ENCODE measurements around the gene MRPL58. TPM values are rescaled to one million over a fixed set of nuclear protein-coding genes. Genes with fewer than 3 reads are reported as not detected.
"Not testable (repeated sequence)": the region's sequence is repeated elsewhere in the genome, so short reads cannot be mapped to it uniquely, and the experiment has no call there.

Gene MRPL58
- total RNA-seq, 1 experiment from 2014 or later = 58.8 TPM

DNA sequence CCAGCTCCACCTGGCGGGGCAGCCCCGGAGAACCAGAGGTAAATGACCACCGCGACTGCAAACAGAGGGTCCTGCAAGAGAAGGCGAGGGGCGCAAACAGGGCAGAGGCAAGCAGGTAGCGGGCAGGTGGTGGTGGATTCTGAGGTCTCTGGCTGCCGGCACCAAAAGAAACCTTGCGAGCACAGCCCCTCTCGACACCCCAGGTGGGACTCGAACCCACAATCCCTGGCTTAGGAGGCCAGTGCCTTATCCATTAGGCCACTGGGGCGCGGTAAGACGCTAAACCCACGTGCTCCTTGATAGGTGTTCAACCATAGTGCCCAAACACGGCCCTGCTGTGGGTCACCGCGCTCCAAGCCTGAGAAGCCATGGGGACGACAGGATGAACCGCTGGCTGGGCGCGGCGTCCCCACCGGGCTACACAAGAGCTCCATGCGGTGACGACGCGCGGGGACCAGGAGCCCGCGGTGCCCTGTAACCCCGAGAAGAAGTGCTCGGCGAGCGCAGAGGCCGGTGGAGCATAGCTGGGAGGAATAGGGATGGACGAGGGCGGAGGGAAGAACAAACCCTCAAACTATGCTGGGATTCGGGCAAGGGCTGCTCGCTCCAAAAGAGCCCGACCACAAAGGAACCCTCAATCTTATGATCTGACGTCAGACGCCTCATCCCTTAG lies 21.9 kb downstream of the MRPL58 start:
- DNase-seq (ENCODE audit: low read depth) = peak; percentile 90
- in situ Hi-C loops (cut with HindIII; ENCODE audit: low pct_unique_long_range_greater_than_20kb, low sequenced_read_pairs) = no loop called here

DNA sequence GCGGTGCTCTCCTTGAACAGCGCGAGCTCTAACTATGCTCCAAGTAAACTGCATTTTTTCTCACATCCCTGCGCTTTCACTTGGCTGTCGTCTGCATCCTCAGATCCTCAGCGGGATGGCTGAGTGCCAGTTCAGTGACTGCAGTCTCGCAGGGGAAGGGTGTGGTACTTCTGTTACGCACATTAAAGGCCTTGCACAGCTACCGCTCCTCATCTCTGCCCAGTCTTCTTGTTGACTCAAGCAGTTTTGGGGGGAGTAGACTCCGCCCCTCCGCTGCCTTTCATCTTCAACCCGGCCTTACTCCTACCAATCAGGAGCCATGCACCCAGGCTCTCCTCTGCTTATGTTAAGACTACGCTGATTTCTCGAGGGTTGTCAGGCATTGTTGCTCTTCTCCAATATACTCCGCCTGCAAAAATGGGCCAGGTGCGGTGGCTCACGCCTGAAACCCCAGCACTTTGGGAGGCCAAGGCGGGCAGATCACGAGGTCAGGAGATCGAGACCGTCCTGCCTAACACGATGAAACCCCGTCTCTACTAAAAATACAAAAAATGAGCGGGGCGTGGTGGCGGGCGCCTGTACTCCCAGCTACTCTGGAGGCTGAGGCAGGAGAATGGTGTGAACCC lies 24.3 kb downstream of the MRPL58 start:
- in situ Hi-C loops (cut with HindIII; ENCODE audit: low pct_unique_long_range_greater_than_20kb, low sequenced_read_pairs) = no loop called here
- peak; percentile 94 for DNase-seq (ENCODE audit: low read depth)

DNA sequence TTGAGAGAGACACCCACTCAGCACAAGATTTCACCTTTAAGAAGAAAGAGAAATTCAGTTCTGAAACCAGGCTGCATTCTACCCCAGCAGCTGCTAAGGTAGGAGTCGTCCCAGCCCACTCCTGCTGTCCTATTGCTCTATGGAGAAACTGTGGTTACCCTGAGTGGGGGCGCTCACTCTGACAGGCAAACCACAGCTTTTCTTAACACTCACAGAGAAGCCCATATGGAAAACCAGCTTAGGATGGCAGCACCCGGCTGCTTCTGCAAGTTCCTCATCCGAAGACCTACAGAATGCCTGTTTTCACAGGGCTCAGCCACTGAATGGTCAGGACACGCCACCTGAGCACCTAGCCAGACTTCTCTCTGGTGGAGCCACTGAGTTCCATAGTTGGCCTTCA lies 26.8 kb downstream of the MRPL58 start:
- DNase-seq (ENCODE audit: low read depth) = no peak
- in situ Hi-C loops (cut with HindIII; ENCODE audit: low pct_unique_long_range_greater_than_20kb, low sequenced_read_pairs) = no loop called here

DNA sequence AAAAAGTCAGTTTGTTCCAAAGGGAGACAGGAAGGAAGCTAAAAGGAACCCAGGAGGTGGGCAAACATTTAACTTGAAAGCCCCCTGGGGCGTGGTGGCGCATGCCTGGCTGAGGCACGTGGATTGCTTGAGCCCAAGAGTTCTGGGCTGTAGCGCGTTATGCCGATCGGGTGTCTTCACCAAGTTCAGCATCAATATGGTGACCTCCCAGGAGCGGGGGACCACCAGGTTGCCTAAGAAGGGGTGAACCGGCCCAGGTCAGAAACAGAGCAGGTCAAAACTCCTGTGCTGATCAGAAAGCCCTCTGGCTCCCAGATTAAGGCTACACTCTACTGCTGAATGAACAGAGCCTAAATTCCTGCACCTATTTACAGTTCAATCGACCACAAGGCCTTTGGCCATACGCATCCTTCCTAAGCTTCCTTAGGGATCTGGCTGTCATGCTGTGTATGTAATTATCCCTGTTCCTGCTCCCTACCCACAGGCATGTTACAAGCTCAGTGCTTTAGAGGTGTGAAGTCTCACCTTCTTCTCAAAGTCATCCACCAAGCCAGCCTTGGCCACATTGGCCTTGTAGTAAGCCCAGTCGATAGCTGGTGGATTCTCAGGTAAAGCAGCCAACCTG lies 29.3 kb downstream of the MRPL58 start:
- in situ Hi-C loops (cut with HindIII; ENCODE audit: low pct_unique_long_range_greater_than_20kb, low sequenced_read_pairs) = no loop called here
- DNase-seq (ENCODE audit: low read depth) = no peak

DNA sequence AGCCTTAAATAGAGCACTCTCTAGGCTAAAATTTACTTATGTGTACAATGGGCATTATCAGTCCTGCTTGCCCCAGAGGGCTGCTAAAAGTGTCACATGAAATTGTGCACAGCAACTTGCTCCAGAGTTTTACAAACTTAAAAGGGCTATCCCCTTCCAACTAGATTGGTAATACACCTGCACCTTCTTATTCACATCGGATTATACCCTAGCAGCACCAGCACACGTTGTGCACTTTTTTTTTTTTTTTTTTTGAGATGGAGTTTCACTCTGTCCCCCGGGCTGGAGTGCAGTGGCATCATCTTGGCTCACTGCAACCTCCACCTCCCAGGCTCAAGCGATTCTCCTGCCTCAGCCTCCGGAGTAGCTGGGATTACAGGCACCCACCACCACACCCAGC lies 31.3 kb downstream of the MRPL58 start:
- in situ Hi-C loops (cut with HindIII; ENCODE audit: low pct_unique_long_range_greater_than_20kb, low sequenced_read_pairs); DNase-seq (ENCODE audit: low read depth): not testable (repeated sequence)

DNA sequence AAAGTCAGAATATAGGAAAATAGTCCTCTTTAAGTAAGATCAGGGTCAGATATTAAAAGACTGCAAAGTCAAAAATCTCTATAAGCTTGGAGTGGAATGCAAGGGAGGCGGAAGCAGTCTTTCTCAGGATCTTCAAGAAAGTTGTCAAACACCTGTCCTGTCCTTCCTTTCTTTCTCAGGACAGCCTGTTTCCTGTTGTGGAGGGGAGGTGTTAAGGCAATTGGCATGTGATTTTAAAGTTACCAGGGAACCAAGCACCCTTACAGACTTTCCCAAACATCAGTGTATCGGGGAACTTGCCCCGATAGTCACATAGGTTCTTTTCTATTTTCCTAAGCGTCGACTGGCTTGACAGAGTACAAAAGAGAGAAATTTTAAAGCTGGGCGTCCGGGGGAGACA lies 32.2 kb downstream of the MRPL58 start:
- in situ Hi-C loops (cut with HindIII; ENCODE audit: low pct_unique_long_range_greater_than_20kb, low sequenced_read_pairs) = no loop called here
- DNase-seq (ENCODE audit: low read depth) = no peak

DNA sequence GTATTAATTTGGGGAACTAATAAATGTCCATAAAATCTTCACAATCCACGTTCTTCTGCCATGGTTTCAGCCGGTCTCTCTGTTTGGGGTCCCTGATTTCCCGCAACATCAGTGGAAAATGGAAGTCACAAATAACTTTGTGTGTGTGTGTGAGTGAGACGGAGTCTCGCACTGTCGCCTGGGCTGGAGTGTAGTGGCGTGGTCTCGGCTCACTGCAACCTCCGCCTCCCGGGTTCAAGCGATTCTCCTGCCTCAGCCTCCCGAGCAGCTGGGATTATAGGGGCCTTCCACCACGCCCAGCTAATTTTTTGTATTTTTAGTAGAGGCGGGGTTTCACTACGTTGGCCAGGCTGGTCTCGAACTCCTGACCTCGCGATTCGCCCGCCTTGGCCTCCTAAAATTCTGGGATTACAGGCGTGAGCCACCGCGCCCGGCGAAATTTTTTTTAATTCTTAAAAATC lies 33.5 kb downstream of the MRPL58 start:
- in situ Hi-C loops (cut with HindIII; ENCODE audit: low pct_unique_long_range_greater_than_20kb, low sequenced_read_pairs); DNase-seq (ENCODE audit: low read depth): not testable (repeated sequence)

DNA sequence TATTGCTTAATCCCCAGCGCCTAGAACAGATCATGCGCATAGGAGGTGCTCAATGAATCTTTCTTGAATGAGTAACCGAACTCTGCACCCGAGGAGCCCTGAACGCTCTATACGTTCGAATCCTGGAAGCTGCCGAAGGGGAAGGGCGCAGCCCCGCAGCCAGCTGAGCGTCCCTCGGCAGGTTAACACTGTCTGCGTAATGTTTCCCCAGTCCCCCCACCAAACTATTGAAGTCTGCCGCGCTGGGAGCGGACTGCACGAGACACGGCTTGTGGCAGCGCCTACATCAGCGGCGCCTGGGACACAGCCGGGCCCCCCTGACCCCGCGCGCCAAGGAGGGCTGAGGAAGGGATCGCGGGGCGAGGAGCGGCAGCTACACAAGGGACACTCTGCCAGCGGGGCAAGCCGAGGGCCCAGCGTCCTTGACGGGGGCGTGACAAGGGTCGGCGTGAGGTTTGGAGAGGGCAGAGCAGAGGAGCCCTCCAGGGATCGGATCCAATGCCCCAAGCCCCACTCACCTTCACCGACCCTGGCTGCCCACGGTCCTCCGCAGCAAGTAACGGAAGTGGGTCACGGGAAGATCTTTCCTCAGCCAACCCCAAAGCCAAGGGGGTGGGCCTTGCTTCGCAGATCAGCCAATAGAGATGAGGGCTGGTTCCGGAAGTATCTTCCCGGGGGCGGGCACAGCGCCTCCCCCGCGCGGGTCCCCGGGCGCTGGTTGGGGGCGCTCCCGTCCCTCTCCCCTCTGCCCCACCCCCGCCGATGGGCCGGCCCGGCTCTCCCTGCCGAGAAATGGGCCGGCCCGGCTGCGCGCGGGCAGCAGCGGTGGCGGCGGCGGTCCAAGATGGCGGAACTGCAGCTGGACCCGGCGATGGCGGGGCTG lies 34.2 kb downstream of the MRPL58 start, which contains the start of the genes ATP5PD and KCTD2:
TSS of gene ATP5PD (minus strand) at position 563 of the 883 bp plus-strand sequence. CDS start 4,319 bp downstream, outside the sequence.
TSS of gene KCTD2 (plus strand) at position 819 of the 883 bp plus-strand sequence. CDS start at position 845, 26 bp downstream.
- in situ Hi-C loops (cut with HindIII; ENCODE audit: low pct_unique_long_range_greater_than_20kb, low sequenced_read_pairs) = no loop called here
- DNase-seq (ENCODE audit: low read depth) = peak; percentile 95

DNA sequence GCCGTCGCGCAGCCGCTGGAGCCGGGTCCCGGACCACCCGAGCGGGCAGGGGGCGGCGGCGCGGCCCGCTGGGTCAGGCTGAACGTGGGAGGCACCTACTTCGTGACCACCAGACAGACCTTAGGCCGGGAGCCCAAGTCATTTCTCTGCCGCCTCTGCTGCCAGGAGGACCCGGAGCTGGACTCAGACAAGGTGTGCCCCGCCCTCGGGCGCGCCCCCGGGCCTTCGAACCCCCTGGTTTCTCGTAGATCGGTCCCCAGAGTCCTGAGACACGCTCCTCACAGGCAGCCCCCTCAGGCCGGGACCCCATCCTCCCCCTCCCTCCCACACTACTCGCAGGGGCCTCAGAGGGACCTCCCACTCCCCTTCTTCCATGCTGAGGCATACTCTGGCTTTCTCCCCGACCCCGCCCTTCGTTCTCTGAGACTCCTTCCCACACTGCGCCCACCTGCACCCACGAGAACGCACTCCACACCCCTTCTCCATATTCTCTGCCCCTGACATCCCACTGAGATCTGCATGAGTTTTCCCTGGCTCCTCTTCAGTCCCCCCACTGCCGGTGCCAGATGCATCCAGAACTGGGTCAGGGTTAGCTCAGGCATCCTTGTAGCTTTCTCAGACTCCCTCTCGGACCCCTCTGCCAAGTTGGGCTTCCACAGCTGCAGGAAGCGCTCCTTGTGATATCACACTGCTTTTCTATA lies 35.1 kb downstream of the MRPL58 start:
- DNase-seq (ENCODE audit: low read depth) = no peak
- in situ Hi-C loops (cut with HindIII; ENCODE audit: low pct_unique_long_range_greater_than_20kb, low sequenced_read_pairs) = no loop called here

DNA sequence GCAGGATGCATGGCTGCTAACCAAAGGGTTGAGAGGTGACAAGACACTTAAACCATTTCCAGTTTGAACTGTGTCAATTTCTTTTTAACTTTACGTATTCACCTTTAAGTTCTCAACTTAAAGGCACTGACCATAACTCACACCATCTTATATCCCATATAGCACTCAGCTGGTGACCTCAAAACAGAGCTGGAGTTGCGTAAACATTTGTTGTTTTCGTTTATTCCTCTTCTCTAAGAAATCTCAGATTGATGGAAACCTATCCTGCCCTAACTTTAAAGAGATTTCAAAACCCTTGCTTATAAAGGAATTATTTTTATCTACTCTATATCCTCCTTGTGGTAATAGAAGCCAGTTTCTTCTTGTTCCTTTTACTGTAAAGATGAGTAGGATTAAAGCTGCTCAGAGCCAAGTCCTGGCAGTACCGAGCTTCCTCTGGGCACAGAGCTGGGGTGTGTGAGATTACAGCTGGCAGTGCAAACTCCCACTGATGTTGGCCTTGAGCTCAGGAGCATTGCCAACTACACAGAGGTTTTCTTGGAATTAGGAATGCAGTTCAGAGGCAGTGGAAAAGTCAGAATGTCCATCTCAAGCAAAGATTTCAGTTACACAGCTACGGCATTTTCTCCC lies 35.9 kb downstream of the MRPL58 start:
- in situ Hi-C loops (cut with HindIII; ENCODE audit: low pct_unique_long_range_greater_than_20kb, low sequenced_read_pairs) = no loop called here
- DNase-seq (ENCODE audit: low read depth) = no peak

DNA sequence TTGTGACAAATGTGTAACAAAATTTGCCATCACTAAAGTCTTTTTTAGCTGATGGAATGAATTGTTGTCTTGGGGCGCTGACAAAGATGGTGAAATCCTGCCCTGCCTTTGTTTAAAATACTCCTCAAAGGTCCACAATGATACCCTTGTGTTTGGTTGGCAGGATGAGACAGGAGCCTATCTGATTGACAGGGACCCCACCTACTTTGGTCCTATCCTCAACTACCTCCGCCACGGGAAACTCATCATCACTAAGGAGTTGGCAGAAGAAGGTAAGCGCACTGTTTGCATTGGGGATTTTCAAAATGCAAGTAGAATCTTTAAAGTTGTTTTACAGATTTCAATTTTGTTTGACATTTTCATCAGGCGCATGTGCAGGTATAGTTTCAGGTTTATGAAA lies 36.6 kb downstream of the MRPL58 start:
- no peak for DNase-seq (ENCODE audit: low read depth)
- in situ Hi-C loops (cut with HindIII; ENCODE audit: low pct_unique_long_range_greater_than_20kb, low sequenced_read_pairs) = no loop called here

DNA sequence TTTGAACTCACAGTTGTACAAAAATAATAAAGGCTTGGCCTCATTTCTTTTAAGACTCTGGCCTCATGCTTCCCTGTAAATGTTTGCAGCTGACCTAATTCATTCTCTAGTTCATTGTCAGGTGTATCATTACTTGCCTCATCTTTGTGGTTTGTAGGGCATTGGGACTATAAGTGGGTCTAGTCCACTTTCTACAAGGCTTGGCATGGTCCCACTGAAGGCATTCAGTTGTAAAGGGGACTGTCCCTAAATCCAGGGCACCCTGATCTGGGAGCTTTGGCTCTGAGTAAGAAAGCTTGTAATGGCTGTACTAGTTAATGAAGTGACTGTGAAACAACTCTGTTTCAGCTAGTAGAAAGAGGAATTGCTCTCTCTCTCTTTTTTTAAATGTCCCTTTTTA lies 37.2 kb downstream of the MRPL58 start:
- no peak for DNase-seq (ENCODE audit: low read depth)

DNA sequence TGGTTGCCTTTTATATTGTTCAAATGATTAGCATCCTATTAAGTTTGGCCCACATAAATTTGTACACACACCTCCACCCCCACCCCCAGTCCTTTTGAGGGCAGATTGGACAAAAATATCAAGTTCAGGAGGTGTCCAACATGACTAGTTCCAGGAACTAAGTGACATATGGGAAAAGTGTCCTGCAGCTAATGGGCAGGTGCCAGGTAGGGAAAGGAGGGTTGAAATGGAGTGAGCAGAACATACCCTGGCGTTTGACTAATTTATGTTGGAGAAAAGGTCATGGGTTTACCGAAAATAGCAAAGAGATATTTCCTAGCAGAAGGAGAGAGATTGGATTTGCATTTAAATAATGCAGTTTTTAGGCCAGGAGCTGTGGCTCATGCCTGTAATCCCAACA lies 39.5 kb downstream of the MRPL58 start:
- in situ Hi-C loops (cut with HindIII; ENCODE audit: low pct_unique_long_range_greater_than_20kb, low sequenced_read_pairs) = no loop called here
- DNase-seq (ENCODE audit: low read depth) = no peak

More for the DNA sequence above, 37.2 kb downstream of the MRPL58 start:
- in situ Hi-C loops (cut with HindIII; ENCODE audit: low pct_unique_long_range_greater_than_20kb, low sequenced_read_pairs) = no loop called here

DNA sequence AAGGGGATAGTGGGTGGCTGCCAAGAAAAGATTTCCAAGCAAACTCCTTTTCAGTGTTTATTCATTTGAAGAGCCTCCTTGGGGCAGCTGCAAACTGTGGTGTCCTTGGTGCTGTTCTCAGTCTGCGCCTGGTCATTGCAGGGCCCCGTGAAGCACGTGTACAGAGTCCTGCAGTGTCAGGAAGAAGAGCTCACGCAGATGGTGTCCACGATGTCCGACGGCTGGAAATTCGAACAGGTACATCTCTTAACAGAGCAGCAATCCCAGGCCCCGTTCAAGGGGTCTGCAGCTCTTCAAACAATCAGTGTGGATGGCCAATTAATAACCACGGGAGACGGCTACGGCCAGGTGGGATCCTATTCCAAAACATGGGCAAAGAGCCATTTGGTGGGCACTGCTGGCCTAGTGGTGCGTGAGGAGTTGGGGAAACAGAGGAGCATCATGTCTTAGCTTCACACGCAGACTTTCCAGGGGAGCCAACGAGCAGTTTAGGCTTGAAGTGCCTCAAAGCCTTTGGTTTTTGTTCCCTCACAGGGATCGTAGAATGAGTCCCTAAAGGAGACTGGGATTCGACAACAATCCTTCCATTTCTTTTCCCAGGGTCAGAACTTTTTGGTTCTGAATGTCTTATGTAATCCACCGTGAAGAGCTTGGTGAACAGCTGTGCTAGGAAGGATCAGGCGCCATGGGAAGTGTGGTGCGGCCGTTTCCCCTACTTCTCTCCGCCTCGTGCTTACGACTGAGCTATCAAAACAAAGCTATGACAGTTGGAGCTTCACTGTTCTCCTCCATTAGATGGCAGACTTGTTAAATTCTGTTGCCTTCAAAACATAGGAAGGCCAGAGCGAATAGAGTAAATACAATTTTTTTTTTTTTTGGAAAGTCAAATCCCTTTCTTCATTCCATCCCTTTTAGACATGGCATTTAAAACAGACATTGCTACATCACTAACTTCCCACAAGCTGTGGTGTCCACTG lies 47.2 kb downstream of the MRPL58 start:
- in situ Hi-C loops (cut with HindIII; ENCODE audit: low pct_unique_long_range_greater_than_20kb, low sequenced_read_pairs) = no loop called here

DNA sequence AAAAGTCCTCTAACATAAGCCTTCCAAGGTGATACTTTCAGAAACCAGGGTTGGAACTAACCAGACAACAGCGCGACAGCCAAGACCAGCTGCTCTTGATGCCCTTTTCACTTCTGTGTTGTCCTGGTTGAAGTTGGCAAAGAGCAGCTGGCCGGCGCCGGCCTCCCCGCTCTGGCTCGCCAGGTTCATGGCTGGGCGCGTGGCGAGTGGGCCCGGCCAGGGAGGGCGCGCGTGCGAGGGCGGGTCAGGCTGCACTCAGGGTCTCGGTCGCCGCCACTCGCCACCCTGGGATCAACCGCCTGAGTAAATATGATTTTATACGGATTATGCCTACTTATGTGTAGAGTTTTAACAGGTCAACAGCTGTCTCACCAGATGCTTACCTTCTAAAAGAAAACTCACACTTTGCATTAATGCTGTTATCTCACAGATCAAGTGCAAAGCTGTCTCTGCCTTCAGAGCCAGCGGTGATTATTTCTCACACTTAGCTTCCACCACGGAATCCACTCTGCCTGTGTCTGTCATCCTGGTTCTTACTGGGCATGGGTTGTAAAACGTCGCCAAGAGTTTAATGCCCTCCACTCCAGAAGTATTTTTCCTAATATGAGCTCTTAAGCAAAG lies 48.1 kb downstream of the MRPL58 start:
- in situ Hi-C loops (cut with HindIII; ENCODE audit: low pct_unique_long_range_greater_than_20kb, low sequenced_read_pairs) = no loop called here

More for the DNA sequence above, 47.2 kb downstream of the MRPL58 start:
- peak; percentile 67 for DNase-seq (ENCODE audit: low read depth)

DNA sequence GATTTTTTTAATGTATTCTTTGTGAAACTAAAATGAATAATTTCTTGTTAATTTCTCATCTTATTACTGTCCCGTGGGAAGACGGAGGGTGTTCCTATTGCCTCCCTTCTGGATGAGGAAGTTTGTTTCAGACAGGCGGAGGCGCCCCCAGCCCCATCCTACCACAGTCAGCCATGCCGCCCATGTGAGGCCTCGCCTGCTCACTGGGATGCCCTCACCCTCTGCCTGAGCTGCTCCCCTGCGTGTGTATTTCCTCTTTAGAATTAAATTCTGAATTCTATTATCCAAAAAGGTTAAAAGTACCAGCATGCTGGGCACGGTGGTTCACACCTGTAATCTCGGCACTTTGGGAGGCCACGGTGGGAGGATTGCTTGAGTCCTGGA lies 48.6 kb downstream of the MRPL58 start:
- in situ Hi-C loops (cut with HindIII; ENCODE audit: low pct_unique_long_range_greater_than_20kb, low sequenced_read_pairs) = no loop called here
- no peak for DNase-seq (ENCODE audit: low read depth)

More for the DNA sequence above, 48.1 kb downstream of the MRPL58 start:
- no peak for DNase-seq (ENCODE audit: low read depth)
